NCI-H774 (cell line): ENCODE results near the gene VAT1L.

Experiments
- DNase-seq: peaks from one replicate; lab custom pipeline; 2025; lab: John Stamatoyannopoulos, UW

VAT1L gene

DNA sequence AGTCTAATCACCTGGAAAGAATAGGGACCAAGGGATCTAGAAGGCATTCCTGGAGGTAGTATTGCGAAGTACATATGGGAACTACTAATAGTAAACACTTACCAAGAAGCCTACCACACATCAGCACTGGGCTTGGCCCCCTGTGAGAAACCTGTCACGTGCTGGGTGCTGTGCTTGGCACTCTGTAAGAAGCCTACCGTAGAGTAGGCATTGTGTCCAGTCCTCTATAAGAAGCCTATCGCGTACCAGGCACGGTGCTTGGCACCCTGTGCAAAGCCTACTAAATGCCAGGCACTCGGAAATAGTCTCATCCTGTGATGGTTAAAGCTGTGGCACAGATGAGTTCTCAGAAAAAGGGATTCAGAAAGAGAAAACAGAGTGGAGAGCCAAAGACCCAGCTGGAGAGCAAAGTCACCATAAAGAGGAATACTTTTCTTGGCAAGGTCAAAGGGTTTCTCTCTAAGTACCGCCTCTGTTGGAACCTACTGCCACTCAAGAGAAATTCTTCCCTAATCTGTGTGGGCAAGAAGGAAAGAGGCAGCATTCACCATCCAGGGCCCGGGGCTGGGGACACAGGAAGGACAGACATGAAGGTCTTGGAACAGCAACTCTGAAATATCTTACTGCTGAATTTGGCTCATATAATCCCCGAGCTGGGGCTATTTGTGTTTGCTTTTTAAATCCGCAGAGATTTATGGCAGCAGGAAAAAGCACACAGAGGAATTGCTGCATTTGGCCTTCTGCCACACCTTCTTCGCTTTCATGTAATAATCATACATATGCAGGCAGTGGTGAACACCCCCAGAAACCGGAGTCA, 81.8 kb downstream of the VAT1L start:
- no peak for DNase-seq

DNA sequence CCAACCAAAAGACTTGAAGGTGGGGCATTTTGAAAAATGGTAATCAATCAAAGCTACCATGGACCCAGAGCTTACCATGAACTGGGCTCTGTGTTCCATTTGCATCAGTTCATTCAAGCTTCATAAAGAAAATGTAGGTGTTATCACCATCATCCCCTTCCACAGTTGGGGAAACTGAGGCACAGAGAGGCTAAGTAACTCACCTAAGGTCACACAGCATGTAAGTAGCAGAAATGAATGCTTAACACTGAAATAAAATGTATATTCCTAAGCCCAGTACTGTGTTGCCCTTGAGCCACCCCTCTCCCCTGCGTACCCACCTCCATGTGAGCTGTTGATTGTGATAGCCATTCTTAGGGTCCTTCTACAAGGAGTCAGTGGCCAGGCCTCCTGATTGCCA, 83.6 kb downstream of the VAT1L start:
- no peak for DNase-seq

DNA sequence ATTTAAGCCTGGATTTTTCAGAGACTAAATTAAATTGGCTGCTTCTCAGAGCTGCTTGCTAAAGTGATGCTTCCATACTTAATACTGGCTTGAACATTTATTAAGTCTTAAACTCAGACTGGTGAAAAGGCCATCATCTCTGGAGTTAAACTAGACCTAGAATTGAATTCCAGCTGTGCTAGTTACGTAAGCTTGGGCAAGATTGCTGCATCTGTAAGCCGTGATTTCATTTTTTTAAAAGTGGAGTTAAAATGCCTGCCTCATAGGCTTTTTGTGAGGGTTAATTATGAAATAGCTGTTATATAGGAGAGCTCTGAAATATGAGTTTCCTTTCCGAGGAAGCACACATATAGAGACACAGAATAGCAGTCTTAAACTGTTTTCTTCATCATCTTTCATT, 84.7 kb downstream of the VAT1L start:
- no peak for DNase-seq

DNA sequence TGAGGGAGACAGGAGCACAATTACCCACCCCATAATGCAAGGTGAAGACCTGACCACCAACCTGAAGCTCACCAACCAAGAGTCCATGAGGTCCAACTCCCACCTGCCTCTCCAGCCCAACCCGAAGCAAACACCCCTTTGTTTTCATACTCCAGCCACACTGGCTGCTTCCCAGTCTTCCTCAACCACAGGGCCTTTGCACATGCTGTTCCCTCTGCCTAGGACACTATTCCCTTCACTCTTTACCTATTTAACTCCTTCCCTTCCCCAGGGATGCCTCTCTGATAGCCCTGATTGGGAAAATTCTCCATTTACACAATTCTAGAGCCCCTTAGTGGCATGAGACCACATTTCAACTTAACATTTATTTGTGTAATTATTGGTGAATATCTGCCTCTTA, 86.0 kb downstream of the VAT1L start:
- DNase-seq: no peak

DNA sequence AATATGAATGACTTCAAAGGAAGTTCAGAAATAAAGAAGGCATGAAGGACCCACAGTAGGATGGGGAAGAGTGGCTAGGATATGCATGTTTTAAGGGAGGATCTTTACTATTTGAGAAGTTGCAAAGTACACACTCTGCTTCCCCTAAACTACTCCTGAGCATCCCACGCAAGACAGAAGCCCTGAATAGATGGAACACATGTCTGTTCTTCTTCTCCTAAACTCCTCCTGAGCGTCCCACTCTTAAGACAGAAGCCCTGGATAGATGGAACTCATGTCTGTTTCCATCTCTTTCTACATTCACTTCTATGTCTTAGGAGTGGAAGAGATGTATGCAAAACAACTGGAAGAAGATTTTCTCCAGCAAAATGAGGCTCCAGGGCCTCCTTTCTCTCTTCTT, 88.4 kb downstream of the VAT1L start:
- no peak for DNase-seq

DNA sequence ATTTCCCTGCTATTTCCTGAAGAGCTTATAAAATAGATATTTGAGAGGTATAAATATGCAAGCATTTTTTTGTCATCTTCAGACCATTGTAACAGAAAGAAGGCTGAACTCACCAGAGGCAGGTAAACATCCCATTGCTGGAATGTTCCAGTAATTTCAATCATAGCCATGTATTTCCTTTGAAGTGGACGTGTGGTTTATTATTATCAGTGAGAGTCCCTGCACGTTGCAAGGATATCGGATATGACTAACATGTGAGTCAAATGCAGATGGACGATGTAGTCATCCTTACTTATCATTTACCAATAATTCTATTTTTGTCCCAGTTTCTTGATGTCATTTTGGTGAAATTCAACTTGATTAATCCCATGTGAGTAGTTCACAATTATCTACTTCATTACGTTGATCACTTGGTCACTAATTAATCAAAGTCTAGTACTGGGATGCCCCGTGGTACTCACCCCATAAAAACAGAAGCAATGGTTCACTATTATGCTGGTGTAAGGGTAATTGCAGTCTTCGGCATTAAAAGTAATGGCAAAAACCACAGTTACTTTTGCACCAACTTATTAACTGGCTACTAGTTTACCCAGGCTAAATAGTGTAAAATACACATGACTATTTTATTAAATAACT, 89.5 kb downstream of the VAT1L start:
- DNase-seq: no peak

DNA sequence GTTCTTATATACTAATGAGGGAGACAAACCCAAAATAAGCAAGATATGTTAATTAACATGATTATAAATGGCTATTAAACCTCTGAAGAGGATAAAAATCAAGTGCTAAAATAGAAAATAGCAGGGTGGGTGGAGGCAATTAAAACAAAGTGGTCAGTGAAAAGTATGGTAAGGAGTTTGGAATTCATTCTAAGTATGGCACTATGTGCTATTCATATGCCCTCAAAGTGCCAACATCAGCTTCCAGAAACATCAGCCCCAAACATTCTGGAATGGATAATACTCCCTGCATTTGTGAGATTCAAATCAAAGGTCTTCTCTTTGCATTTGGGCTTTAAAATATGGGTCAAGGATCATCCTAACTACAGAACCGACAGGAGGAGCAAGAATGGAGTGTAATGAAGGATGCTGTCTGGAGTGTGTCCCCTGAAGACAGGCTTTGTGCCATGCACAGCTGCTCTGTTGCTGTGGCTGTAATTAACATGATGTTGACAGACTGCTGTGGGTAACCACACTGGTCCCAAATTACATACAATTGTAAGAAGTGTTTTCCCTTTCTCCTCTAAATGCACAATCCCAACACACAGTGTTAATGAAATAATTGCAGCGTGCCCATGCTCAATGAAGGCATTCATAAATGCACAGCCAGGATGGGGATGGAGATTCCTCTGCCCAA, 93.1 kb downstream of the VAT1L start:
- no peak for DNase-seq

DNA sequence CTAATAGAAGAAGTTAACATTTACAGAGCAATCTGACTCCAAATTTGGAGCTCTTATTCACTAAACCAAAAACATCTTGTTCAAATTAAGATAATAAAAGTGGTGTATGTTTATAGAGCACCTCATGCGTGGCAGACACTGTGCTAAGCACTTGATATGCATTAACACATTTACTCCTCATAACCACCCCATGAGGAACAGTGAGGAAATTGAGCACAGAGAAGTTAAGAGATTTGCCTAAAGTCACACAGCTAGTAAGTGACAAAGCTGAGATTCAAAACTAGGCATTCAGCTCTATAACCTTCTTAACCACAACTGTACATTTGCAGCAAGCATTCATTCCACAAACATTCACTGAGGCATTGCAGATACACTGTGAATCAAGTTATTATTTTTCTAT, 94.0 kb downstream of the VAT1L start:
- no peak for DNase-seq

DNA sequence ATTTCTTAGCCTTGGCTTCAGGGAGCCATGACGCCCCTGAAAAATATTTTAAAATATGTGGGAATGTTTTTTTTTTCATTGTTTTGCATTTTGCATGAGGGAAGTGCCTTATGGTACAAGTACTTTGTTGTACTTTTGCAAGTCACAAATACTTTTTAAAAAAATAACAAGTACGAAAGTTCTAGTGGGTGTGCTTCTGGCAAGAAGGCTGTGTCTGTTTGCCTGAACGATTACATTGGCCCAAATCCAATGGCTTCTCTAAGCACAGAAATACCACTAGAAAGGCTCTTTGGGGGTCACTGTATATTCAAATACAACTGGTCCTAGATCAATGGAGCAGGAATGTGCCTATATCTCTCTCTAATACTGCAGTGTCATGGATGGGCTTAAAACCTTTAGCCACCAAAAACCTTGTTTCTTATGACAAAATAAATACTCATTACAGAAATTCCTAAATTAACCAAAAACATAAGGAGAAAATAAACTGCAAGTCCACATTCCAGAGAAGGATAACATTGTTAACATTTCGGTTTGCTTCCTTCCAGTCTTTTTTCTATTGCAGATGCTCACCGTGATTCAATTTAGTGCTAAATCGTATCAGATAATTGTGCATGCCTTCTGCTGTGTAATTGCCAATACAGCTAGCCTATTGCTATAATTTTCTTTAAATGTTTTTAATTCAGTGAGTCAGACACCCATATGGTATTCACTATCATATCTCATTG, 97.4 kb downstream of the VAT1L start:
- DNase-seq: no peak

DNA sequence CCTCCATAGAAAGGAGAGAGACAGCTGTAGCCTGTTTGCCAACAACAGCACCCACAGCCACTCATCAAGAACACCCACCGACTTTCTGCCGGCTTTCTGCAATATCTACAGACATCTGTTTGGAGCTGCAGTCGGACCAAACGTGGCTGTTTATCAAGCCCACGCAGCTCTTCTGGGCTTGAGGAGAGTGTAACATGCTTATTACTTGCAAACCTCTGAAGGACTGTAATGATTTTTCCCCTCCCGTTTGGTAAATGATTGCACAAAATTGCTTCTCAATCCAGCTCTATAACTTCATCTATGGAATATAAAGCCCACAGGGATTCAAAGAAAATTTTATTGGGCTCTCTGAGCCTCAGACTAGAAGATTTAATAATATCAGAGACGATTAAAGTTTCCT, 100.5 kb downstream of the VAT1L start:
- no peak for DNase-seq

DNA sequence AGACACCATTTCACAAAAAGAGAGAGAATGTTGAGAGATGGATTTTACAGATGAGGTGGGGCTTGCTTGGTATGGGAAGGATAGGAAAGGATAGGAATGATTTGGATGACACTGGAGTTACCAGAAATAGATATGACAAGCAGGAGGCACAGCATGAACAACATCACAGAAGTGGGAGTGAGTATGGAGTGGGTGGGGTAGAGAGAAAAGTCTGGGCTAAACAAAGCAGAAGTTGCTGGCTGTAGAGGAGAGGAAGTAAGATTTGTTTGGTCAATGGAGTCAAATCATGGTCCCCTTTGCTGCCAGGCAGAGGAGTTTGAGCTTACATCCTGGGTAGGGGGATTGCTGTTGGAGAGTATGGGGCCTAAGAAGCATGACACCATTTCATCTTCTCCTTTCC, 101.7 kb downstream of the VAT1L start:
- no peak for DNase-seq

DNA sequence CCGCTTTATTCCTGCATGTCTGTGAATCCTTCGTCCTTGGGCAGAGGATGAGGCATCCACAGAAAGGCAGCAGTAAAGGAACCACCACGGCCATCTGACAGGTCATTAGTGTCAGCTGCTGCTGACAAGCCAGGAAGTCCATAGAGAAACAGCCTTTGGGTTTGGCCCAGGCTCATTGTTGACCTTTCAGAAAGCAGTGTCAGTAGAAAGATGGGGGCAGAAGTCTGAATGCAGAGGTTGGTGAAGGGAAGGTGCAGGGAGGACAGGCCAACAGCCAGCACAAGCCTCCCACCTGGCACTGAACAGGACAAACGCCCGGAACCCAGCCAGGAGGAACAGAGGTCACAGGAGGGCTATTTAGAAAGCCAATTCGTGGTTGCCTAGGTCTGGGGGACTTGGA, 105.8 kb downstream of the VAT1L start:
- no peak for DNase-seq

DNA sequence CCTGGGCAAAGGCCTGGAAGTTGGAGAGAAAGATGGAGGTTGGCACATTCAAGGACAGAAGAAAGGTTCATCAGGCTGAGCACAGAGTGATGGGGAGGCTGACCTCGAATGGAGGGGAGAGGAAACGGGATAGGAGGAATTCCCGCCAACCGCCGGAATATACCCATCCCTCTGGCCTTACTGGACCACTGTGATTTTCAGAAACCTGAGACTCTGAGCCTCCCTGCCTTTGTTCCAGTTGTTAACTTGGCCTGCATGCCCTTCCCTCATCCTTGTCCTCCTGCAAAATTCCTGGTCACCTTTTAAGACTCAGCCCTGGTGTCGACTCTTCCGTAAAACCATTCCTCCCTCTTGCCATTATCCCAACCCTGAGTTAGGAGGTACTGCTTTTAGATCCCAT, 107.6 kb downstream of the VAT1L start:
- DNase-seq: no peak

DNA sequence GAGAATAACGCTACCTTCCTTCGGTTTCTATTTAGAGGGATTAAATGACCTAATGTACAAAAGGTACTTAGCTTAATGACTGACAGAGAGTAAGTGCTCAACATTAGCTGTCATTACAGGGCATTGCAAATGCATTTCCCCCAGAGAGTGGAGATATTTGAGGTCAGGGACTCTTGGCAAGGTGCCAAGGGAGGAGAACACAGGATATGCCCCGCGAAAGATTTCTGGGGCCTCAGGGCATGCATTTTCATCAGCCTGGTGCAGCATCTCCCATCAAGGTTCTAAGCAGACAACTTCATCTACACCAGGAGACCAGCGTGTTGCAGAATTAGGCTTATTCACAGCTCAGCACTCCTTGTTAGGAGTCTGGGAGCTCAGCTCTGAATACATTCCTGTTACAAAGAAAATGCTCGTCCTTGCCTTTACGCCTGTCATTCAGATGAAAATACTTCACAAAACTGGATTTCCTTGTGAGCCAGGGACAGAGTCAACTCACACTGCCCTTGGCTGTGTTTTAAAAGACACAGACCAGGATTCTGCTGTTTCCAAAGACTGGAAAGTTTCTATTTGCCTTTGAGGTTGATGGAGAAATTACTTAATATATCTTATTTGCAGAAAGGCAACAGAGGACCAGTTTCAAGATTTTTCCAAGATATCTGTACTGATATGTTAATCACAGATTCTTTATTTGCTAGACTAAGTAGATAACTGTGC, 108.2 kb downstream of the VAT1L start:
- no peak for DNase-seq

DNA sequence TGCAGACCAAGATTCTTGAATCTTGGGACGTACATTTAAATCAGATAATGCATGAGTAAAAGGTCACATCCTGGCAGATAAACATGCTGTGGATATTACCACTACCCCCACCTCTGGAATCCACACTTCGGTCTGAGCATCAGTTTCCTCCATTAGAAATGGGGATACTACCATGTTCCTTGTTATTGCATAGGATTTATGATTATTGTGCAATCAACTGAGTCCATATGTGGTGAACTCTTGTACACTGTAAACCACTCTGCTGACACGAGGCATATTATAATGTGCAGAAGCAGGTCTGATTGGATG, 108.7 kb downstream of the VAT1L start:
- DNase-seq: no peak

DNA sequence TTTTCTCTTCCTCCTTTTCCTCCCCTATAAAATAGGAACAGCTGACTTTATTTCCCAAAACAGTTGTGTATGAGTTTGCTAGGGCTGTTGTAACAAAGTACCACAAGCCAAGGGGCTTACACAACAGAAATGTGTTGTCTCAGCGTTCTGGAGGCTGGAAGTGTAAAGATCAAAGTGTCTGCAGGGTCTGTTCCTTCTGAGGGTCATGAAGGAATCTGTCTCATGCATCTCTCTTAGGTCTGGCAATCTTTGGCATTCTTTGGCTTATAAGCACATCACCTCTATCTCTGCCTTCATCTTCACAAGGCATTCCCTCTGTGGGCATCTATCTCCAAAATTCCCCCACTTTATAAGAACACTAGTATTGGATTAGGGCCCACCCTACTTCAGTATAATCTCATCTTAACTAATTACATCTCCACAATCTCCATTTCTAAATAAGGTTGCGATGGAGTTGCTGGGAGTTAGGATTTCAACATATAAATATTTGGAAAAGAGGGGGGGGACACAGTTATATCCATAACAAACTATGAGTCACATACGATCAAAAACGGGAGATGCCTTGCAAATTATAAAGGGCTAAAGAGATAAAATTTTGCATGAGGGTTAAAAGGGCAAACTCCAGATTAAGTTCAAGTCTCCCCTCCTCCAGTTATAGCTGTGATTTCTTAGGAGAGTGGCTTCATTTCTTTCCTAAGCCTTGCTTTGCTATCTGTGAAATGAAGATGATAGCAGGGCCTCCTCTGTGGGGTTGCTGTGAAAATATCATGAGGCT, 109.7 kb downstream of the VAT1L start:
- no peak for DNase-seq

DNA sequence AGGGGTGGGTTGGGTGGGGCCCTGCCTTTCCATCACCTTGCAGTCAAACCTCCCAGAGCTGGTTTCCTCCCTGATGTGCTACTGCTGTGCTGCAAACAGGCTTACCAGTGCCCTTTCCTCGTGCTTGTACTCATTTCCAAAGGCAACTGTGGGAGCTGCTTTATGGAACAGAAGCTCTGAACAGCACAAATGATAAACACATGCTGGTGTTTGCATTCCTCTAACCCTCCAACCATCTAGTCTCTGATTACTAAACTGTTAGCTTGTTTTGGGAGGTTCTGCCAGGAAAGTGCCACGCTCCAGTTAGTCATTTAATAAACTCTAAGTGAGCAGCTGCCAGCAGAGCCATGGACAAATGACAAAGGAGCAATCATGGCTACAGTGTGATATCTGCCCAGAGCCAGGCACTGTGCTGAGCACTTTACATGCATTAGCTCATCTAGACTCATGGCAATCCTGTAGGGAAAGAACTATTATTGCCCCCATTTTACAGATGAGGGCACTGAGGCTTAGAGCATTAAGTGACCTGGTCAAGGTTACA, 110.4 kb downstream of the VAT1L start:
- peak; percentile 8 for DNase-seq

DNA sequence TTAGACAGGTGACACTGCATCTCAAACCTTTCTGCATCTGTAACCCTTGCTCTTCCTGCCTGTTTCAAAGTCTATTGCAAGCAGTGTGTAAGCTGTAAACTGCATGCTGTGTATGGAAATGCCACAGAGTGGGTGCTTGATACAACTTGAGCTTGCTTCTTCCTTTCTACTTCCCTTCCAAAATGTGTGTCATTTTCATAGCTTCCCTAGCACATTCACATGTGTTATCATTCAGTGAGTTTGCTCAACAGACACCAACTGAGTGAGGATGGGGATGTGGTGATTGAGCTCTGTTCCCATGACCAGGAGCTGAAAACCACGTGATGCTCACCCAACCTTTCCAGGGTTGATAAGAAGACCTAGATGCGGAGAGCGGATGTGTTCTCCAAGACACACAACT, 111.1 kb downstream of the VAT1L start:
- DNase-seq: no peak

DNA sequence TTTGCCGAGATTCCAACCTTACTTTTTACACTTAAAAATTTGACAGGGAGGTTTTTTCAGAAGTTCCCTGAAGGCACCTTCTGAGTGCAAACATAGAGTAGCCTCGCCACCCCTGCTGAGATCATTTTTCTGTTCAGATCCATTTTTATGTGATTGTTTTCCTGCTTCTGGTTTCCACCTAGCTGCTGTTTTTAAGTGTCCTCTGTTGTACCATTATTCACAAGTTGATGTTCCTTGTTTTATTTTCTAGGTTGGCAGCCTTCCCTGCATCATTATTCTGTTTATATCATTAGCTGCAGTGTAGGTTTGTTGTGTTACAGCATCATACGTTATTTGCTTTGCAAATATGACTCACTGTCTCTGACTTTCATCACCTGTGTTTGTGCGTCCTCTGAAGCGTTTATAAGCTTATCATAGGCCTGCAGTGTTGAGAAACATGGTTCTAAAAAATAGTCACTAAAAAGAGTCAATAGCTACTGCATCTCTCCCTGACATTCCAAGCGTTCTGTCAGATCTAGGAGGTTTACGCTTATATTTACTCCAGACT, 117.1 kb downstream of the VAT1L start:
- DNase-seq: peak; percentile 45

DNA sequence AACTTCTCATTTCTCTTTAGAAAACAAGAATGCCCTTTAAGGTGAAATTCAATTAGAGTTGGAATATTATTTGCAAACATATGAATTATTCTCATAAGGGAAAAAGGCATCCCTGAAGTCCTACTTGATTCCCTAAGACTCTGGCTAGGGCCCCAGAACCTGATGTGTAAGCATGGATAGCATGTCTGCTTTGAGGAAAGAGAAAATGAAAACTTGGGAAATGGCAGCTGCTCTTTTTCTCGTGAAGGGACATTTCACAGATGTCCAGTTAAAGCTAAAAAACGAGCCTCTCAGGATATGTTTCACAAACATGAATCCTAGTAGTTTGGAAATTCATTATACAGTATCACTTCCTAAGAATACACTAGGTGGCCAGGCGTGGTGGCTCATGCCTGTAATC, 121.7 kb downstream of the VAT1L start:
- no peak for DNase-seq

DNA sequence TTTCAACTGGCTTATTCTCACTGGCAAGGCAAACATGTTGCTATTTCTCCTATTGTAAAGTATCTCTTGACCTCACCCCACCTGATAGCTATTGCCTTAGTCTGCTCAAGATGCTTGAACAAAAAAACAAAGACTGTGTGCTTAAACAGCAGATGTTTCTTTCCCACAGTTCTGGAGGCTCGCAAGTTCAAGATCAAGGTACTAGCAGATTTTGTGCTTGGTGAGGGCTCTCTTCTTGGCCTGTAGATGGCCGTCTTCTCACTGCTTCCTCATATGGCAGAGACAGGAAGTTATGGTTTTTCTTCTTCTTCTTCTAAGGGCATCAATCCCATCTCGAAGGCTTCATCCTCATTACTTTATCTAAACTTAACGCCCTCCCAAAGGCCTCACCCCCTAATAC, 124.3 kb downstream of the VAT1L start:
- DNase-seq: no peak
